ENCODE measurements around the gene MAPK12. TPM values are rescaled to one million over a fixed set of nuclear protein-coding genes. Genes with fewer than 3 reads are reported as not detected.

MAPK12 gene
- total RNA-seq: 10 to 100 TPM in 1 of 2 donors, 1 to 10 TPM in 1; 7.1 to 14.2 TPM

- Mint-ChIP-seq H3K9me3 (no peaks in the 10 kb centered on the region), H3K27ac (no peak within 1 kb of the TSS), H3K36me3 (no peaks in the 10 kb centered on the region)
- peak; percentile 5 to 30 for ATAC-seq
- no peak for DNase-seq (ENCODE audit: low spot score in 2 of 2)
These were observed at the start of gene MAPK12 for GRCh38 chr22:50261615-50262459. MAPK12 (minus strand) TSS chr22:50261683; CDS start chr22:50261509, 174 bp downstream.

- no peaks in the 10 kb centered on the region for H3K9me3 Mint-ChIP-seq
- DNase-seq (ENCODE audit: low spot score in 2 of 2): no peak
- H3K27ac Mint-ChIP-seq: peak overlapping the region in 1 of 2 donors; percentile 63
- no peak for ATAC-seq
- H3K36me3 Mint-ChIP-seq: no peaks in the 10 kb centered on the region
These were observed 49.5 kb upstream of the MAPK12 start for GRCh38 chr22:50310949-50311444.

- DNase-seq (ENCODE audit: low spot score in 2 of 2): no peak
- no peak for ATAC-seq
- Mint-ChIP-seq H3K9me3 (no peaks in the 10 kb centered on the region), H3K27ac (no peak overlapping the region), H3K36me3 (no peaks in the 10 kb centered on the region)
These were observed 48.7 kb upstream of the MAPK12 start for GRCh38 chr22:50310031-50310722.

- Mint-ChIP-seq H3K36me3 (no peaks in the 10 kb centered on the region), H3K9me3 (no peaks in the 10 kb centered on the region), H3K27ac (no peak overlapping the region)
- DNase-seq (ENCODE audit: low spot score in 2 of 2): no peak
- ATAC-seq: no peak
These were observed 48.1 kb upstream of the MAPK12 start for GRCh38 chr22:50309601-50309991.

- H3K36me3 Mint-ChIP-seq: no peaks in the 10 kb centered on the region
- ATAC-seq (no peak), DNase-seq (ENCODE audit: low spot score in 2 of 2) (no peak)
- no peaks in the 10 kb centered on the region for H3K9me3 Mint-ChIP-seq
- H3K27ac Mint-ChIP-seq: peak overlapping the region in 1 of 2 donors; percentile 42
These were observed 47.6 kb upstream of the MAPK12 start for GRCh38 chr22:50308986-50309600.

- peak overlapping the region in 1 of 2 donors; percentile 42 for H3K27ac Mint-ChIP-seq
- no peaks in the 10 kb centered on the region for H3K9me3 Mint-ChIP-seq
- no peak for DNase-seq (ENCODE audit: low spot score in 2 of 2)
- H3K36me3 Mint-ChIP-seq: no peaks in the 10 kb centered on the region
- no peak for ATAC-seq
These were observed 47.1 kb upstream of the MAPK12 start for GRCh38 chr22:50308597-50308935.

- Mint-ChIP-seq H3K36me3 (no peaks in the 10 kb centered on the region), H3K9me3 (no peaks in the 10 kb centered on the region)
- no peak for DNase-seq (ENCODE audit: low spot score in 2 of 2)
These were observed 46.6 kb upstream of the MAPK12 start for GRCh38 chr22:50307890-50308596.

GRCh38 chr22:50306753-50307749 is 45.6 kb upstream of the MAPK12 start, which contains the start of gene PLXNB2:
PLXNB2 (minus strand) TSS chr22:50307646; CDS start chr22:50290584, 17,062 bp downstream.
- Mint-ChIP-seq H3K36me3 (no peaks in the 10 kb centered on the region), H3K9me3 (no peaks in the 10 kb centered on the region), H3K27ac (peak within 1 kb of the TSS in 1 of 2 donors; percentile 42)
- ATAC-seq (peak; percentile 46 to 54), DNase-seq (ENCODE audit: low spot score in 2 of 2) (peak in 1 of 2 donors; percentile 39)

More at GRCh38 chr22:50307890-50308596, 46.6 kb upstream of the MAPK12 start:
- no peak overlapping the region for H3K27ac Mint-ChIP-seq
- no peak for ATAC-seq

- Mint-ChIP-seq H3K36me3 (no peaks in the 10 kb centered on the region), H3K9me3 (no peaks in the 10 kb centered on the region), H3K27ac (no peak overlapping the region)
- DNase-seq (ENCODE audit: low spot score in 2 of 2) (no peak), ATAC-seq (peak in 1 of 2 donors; percentile 66)
These were observed 44.6 kb upstream of the MAPK12 start for GRCh38 chr22:50305923-50306566.

GRCh38 chr22:50305393-50305922 is 44.0 kb upstream of the MAPK12 start:
- no peaks in the 10 kb centered on the region for H3K36me3 Mint-ChIP-seq
- DNase-seq (ENCODE audit: low spot score in 2 of 2): no peak
- no peak overlapping the region for H3K27ac Mint-ChIP-seq
- ATAC-seq: peak in 1 of 2 donors; percentile 4
- no peaks in the 10 kb centered on the region for H3K9me3 Mint-ChIP-seq

- no peak for DNase-seq (ENCODE audit: low spot score in 2 of 2)
- ATAC-seq: no peak
- Mint-ChIP-seq H3K36me3 (no peaks in the 10 kb centered on the region), H3K9me3 (no peaks in the 10 kb centered on the region), H3K27ac (peak overlapping the region in 1 of 2 donors; percentile 54)
These were observed 43.3 kb upstream of the MAPK12 start for GRCh38 chr22:50304528-50305392.

GRCh38 chr22:50303848-50304527 is 42.5 kb upstream of the MAPK12 start:
- DNase-seq (ENCODE audit: low spot score in 2 of 2) (no peak), ATAC-seq (no peak)
- H3K9me3 Mint-ChIP-seq: no peaks in the 10 kb centered on the region
- H3K36me3 Mint-ChIP-seq: no peaks in the 10 kb centered on the region
- H3K27ac Mint-ChIP-seq: peak overlapping the region in 1 of 2 donors; percentile 54

GRCh38 chr22:50303515-50303847 is 42.0 kb upstream of the MAPK12 start:
- H3K9me3 Mint-ChIP-seq: no peaks in the 10 kb centered on the region
- H3K36me3 Mint-ChIP-seq: no peaks in the 10 kb centered on the region
- DNase-seq (ENCODE audit: low spot score in 2 of 2) (no peak), ATAC-seq (no peak)
- H3K27ac Mint-ChIP-seq: no peak overlapping the region

- Mint-ChIP-seq H3K36me3 (no peaks in the 10 kb centered on the region), H3K9me3 (no peaks in the 10 kb centered on the region), H3K27ac (no peak overlapping the region)
- no peak for ATAC-seq
- DNase-seq (ENCODE audit: low spot score in 2 of 2): no peak
These were observed 41.1 kb upstream of the MAPK12 start for GRCh38 chr22:50302564-50302963.

Data from activated naive CD4-positive, alpha-beta T cell treated with anti-CD3 and anti-CD28 coated beads, Interleukin-2, amount 50 U/mL, for 72 hours (primary cell).